Activated T-helper 17 cell treated with anti-CD3 and anti-CD28 coated beads, Interleukin-2, amount 50 U/mL, for 72 hours (primary cell): Measurements from ENCODE around the gene RRP8. TPM values are rescaled to one million over a fixed set of nuclear protein-coding genes. Genes with fewer than 3 reads are reported as not detected.
A peak's percentile ranks its signal among the peaks of the same experiment; 100 is the strongest.

Experiments used
- ATAC-seq: fragments of 150-1000 bp; cut with Tn5 transposase; replicated peaks from 2 replicates; pipeline ENCODE4 v1.10.0; 2021; ENCODE audit warnings: mild to moderate bottlenecking, moderate library complexity
- H3K27ac Mint-ChIP-seq: one replicate; pipeline ENCODE4 v1.8.0; 2022; ENCODE audit warnings: mixed read lengths
- H3K27me3 Mint-ChIP-seq: one replicate; pipeline ENCODE4 v1.8.0; 2022; ENCODE audit warnings: mixed read lengths
- H3K36me3 Mint-ChIP-seq: one replicate; pipeline ENCODE4 v1.8.0; 2022; ENCODE audit warnings: low read depth, mild to moderate bottlenecking, mixed read lengths
- H3K4me1 Mint-ChIP-seq: one replicate; pipeline ENCODE4 v1.8.0; 2022; ENCODE audit warnings: mixed read lengths
- H3K4me3 Mint-ChIP-seq: one replicate; pipeline ENCODE4 v1.8.0; 2022; ENCODE audit warnings: mild to moderate bottlenecking, mixed read lengths
- H3K9me3 Mint-ChIP-seq: one replicate; pipeline ENCODE4 v1.8.0; 2022; ENCODE audit warnings: mixed read lengths
- total RNA-seq, 2 donors: library from RNA; stranded (reverse); gene quantifications; one replicate each; pipeline ENCODE4 v1.2.3, GENCODE V29; 2022

RRP8 gene
- total RNA-seq, 2 donors from 2014 or later, result 27.2 to 31.9 TPM

DNA sequence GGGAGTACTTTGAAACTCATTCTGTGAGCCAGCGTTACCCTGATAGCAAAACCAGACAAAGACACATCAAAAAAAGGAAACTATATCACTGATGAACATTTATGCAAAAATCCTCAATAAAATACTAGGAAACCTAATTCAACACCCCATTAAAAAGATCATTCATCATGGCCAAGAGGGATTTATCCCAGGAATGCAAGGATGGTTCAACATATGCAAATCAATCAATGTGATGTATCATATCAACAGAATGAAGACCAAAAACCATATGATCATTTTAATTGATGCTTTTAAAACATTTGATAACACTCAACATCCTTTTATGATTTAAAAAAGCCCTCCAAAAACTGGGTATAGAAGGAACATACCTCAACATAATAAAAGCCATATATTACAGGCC lies 19.8 kb downstream of the RRP8 start:
- Mint-ChIP-seq H3K4me1 (peaks cover 4% of the 10 kb centered on the region), H3K36me3 (peaks cover 50% of the 10 kb centered on the region), H3K27me3 (no peaks in the 10 kb centered on the region), H3K4me3 (no peak overlapping the region), H3K27ac (no peak overlapping the region), H3K9me3 (peaks cover 18% of the 10 kb centered on the region)
- ATAC-seq, result no peak

DNA sequence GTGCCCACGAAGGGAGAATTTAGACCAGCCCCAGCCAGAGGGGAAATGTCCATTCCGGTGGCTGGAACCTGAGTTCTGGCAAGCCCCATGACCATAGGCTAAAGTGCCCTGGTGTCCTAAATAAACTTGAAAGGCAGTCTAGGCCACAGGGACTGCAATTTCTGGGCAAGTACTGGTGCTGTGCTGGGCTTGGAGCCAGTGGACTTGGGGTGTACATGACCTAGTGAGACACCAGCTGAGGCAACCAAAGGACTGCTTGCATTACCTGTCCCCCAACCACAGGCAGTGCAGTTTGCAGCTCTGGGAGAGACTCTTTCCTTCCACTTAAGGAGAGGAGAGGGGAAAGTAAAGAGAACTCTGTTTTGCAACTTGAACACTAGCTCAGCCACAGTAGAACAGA lies 23.7 kb downstream of the RRP8 start:
- Mint-ChIP-seq H3K27me3 (no peaks in the 10 kb centered on the region), H3K4me3 (no peak overlapping the region), H3K9me3 (peaks cover 15% of the 10 kb centered on the region), H3K36me3 (peaks cover 36% of the 10 kb centered on the region), H3K4me1 (peaks cover 5% of the 10 kb centered on the region), H3K27ac (no peak overlapping the region)
- ATAC-seq, result no peak

DNA sequence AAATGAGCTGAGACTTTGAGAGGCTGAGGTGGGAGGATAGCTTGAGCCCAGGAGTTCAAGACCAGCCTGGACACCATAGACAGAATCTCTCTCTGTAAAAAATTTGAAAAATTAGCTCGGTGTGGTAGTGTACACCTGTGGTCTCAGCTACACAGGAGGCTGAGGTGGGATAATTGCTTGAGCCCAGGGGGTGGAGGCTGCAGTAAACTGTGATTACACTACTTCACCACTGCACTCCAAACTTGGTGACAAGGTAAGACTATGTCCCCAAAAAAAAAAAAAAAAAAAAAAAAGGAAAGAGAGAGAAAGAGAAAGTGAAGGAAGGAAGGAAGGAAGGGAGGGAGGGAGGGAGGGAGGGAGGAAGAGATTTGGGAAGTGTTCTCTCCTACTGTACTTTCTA lies 25.3 kb downstream of the RRP8 start:
- peaks cover 4% of the 10 kb centered on the region for H3K9me3 Mint-ChIP-seq
- no peak for ATAC-seq
- peaks cover 20% of the 10 kb centered on the region for H3K36me3 Mint-ChIP-seq
- H3K27ac Mint-ChIP-seq, result no peak overlapping the region
- no peak overlapping the region for H3K4me3 Mint-ChIP-seq
- peaks cover 5% of the 10 kb centered on the region for H3K4me1 Mint-ChIP-seq
- no peaks in the 10 kb centered on the region for H3K27me3 Mint-ChIP-seq

DNA sequence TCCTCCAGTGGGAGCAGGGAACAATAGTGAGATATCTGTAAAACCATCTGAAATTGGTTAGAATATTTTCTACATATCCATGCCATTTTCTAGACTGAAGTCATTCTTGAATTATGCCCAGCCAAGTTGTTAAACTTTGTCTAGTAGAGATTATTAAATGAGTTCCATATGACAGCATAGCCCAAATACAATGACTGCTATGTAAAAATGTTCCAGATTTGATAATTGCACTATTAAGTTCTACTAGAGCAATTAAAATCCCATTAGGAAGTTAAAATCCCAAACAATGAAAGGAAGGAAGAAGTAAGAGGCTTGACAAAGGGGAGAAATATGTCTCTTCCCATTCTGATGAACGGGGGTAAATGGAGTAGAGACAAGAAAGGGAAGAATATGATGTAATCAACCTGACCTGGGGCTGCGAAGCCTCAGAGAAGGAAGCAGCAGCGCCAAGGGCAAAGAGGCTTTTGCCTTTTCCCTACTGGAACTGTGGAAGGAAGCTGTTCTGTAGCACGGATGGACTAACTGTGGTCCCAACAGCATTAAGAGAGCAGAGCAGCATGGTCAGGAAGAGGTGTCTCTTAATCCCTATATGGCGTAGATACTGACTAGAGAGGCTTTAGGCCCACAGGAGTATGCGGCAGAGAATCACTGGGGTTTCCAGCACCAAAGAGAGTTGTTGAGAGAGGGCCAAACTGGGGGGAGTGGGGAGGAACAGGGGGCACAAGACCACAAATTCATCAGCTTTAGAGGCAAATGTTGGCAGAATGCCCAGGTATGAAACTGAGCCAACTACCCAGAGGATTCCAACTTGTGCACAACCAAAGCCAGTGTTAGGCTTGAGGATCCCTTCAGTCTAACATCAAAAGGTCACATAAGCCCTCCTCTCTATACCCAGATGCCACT lies 26.7 kb downstream of the RRP8 start:
- peaks cover 5% of the 10 kb centered on the region for H3K4me1 Mint-ChIP-seq
- H3K9me3 Mint-ChIP-seq, result no peaks in the 10 kb centered on the region
- peaks cover 7% of the 10 kb centered on the region for H3K36me3 Mint-ChIP-seq
- H3K27me3 Mint-ChIP-seq, result no peaks in the 10 kb centered on the region
- no peak overlapping the region for H3K27ac Mint-ChIP-seq
- H3K4me3 Mint-ChIP-seq, result no peak overlapping the region
- ATAC-seq, result no peak

DNA sequence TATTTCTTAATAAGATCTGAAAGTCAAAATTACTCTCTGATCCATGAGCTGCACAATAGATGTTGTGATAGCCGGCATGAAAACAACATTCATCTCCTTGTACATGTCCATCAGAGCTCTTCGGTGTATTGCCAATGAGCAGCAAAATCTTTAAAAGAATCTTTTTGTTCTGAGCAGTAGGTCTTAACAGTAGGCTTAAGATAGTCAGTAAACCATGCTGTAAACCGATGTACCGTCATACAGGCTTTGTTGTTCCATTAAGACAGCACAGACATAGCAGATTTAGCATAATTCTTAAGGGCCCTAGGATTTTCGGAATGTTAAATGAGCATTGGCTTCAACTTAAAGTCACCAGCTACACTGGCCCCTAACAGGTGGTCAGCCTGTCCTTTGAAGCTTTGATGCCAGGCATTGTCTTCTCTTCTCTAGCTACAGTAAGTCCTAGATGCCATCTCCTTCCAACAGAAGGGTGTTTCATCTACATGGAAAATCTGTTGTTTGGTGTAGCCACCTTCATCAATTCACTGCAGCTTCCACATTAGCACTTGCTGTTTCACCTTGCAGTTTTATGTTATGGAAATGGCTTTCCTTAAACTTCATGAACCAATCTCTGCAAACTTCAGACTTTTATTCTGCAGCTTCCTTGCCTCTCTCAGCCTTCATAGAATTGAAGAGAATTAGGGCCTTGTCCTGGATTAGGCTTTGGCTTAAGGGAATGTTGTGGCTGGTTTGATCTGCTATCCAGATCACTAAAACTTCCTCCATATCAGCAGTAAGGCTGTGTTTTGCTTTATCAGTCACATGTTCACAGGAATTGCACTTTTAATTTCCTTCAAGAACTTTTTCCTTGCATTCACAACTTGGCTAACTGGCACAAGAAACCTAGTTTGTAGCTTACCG lies 28.4 kb downstream of the RRP8 start:
- no peaks in the 10 kb centered on the region for H3K27me3 Mint-ChIP-seq
- peak overlapping the region; percentile 71 for H3K27ac Mint-ChIP-seq
- no peak overlapping the region for H3K4me3 Mint-ChIP-seq
- no peaks in the 10 kb centered on the region for H3K36me3 Mint-ChIP-seq
- ATAC-seq, result no peak
- H3K9me3 Mint-ChIP-seq, result no peaks in the 10 kb centered on the region
- peaks cover 5% of the 10 kb centered on the region for H3K4me1 Mint-ChIP-seq

DNA sequence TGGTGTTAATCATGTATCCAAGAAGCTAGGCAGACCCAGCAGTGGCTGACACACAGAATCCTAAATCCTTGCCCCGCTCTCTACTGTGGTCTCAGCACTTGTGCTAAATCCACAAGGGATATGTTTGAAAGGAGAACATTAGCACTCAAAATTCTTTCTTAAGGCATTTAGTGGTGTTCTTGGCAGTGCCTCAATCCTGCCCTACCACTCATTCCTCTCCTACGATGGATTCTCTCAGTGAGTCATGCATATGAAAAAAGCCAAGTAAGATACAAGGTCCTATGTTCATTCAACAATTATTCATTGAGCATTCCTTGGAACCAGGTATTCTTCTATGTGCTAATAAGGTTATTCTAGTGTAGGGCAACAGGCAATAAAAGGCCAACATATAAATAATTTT lies 31.2 kb downstream of the RRP8 start:
- Mint-ChIP-seq H3K36me3 (no peaks in the 10 kb centered on the region), H3K9me3 (no peaks in the 10 kb centered on the region), H3K27me3 (no peaks in the 10 kb centered on the region), H3K27ac (no peak overlapping the region), H3K4me3 (no peak overlapping the region), H3K4me1 (peaks cover 9% of the 10 kb centered on the region)
- ATAC-seq, result no peak

DNA sequence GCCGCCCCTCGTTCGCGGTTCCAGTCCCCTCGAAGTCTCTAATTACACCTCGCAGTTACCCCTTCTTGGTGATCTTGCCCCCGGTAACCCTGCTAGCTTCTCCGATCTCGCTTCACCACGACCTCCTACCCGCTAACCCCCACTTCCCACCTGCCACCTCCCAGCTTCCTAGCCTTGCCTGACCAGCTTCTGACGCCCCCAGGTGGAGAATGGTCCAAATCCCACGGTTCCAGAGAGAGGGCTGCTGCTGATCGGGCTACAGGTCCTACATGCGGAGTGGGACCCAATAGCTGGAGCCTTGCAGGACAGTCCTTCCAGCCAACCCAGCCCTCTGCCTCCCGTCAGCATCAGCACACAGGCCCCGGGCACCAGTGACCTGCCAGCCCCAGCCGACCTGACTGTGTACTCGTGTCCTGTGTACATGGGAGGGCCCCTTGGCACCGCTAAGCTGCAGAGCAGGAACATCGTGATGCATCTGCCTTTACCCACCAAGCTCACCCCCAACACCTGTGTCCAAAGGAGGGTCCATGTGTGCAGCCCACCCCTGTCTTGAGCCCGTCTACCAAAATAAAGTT lies 31.9 kb downstream of the RRP8 start:
- no peak overlapping the region for H3K4me3 Mint-ChIP-seq

DNA sequence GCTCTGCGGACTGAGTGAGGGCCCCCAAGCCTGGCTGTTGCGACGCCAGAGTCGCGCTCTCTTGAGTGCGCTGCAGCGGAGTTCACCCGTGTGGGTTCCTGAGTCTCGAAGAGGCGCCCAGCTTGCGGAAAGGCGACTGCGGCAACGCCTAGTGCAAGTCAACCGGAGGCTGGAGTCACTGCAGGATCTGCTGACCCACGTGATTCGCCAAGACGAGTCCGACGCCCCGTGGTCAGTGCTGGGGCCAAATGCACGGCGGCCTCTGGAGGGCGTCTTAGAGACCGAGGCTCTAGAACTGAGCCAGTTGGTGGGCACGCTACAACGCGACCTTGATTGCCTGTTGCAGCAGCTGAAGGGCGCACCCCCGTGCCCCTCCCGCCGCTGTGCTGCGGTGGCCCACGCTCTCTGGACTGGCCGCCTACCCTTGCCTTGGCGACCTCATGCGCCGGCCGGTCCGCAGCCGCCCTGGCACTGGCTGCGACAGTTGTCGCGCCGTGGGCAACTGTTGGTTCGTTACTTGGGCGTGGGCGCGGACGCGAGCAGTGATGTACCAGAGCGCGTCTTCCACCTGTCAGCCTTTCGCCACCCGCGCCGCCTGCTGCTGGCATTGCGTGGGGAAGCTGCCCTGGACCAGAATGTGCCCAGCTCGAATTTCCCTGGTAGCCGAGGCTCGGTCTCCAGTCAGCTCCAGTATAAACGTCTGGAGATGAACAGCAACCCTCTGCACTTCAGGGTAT lies 32.6 kb downstream of the RRP8 start:
- H3K4me1 Mint-ChIP-seq, result peaks cover 9% of the 10 kb centered on the region
- no peak overlapping the region for H3K27ac Mint-ChIP-seq
- no peak for ATAC-seq
- H3K36me3 Mint-ChIP-seq, result no peaks in the 10 kb centered on the region
- H3K4me3 Mint-ChIP-seq, result no peak overlapping the region
- no peaks in the 10 kb centered on the region for H3K9me3 Mint-ChIP-seq
- no peaks in the 10 kb centered on the region for H3K27me3 Mint-ChIP-seq

More for the DNA sequence above, 31.9 kb downstream of the RRP8 start:
- Mint-ChIP-seq H3K4me1 (peaks cover 9% of the 10 kb centered on the region), H3K27me3 (no peaks in the 10 kb centered on the region), H3K9me3 (no peaks in the 10 kb centered on the region), H3K27ac (no peak overlapping the region), H3K36me3 (no peaks in the 10 kb centered on the region)
- no peak for ATAC-seq

DNA sequence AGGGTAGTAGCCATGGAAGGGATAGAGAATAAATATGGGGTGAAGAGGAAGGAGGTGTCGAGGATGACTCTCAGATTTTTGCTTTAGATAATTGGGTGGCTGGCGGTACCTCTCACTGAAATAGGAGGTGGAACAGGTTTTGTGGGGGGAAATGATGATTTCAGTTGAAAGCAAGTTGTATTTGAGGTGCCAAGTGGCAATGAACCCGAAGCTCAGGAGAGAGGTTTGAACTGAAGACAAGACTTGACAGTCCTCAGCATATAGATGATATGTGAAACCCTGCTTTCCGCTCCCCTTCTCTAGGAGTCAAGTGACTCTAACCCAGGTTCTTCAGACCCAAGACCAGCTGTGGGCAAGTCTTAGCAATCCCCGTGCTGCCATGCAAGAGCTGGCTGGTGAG lies 33.7 kb downstream of the RRP8 start:
- no peaks in the 10 kb centered on the region for H3K9me3 Mint-ChIP-seq
- H3K4me1 Mint-ChIP-seq, result peaks cover 4% of the 10 kb centered on the region
- H3K27ac Mint-ChIP-seq, result no peak overlapping the region
- no peak for ATAC-seq
- H3K36me3 Mint-ChIP-seq, result no peaks in the 10 kb centered on the region
- H3K27me3 Mint-ChIP-seq, result no peaks in the 10 kb centered on the region
- H3K4me3 Mint-ChIP-seq, result no peak overlapping the region

DNA sequence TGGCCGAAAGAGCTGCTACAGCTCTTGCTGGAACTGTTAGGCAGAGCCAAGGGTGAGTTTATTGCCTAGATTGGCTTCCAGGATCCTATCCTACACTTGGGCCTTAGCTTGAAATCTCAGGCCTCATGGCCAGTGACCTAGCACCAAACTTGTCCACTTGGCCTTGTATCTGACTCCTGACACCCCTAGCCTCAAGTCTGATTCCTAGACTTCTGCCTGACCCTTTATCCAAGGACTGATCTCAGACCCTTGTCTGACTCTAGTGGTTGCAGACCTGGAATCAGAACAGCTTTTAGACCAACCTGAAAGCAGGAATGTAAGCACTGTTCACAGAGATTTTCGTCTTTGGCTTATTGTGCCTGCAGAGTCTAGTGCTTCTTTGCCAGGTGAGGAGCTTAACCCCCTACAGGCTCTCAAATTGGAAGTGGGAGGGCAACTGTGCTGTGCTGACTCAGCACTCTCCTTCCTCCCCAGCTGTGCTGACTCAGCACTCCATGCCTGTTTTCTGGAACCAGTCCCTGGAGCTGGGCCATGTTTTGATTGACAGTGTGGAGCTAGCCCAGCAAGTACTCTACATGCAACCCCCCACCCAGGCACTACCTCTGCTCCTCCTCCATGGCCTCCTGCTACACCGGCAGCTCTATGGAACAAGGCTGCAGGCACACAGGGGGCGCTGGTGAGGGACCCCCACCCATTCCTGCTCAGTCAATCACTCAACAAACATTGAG lies 35.1 kb downstream of the RRP8 start:
- no peaks in the 10 kb centered on the region for H3K9me3 Mint-ChIP-seq

DNA sequence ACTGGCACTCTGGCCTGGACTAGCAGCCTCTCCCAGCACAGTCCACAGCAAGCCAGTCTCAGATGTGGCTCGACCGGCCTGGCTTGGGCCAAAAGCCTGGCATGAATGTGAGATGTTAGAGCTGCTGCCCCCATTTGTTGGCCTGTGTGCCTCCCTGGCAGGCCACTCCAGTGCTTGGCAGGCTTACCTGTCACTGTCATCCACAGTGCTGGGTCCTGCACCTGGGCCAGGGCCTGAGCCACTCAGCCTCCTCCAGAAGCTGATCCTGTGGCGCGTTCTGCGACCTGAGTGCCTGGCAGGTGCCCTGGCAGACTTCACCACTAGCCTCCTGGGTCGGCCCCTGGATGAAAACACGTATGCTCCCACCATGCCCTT lies 36.1 kb downstream of the RRP8 start:
- Mint-ChIP-seq H3K9me3 (no peaks in the 10 kb centered on the region), H3K27me3 (no peaks in the 10 kb centered on the region), H3K4me3 (no peak overlapping the region), H3K36me3 (no peaks in the 10 kb centered on the region), H3K4me1 (peaks cover 4% of the 10 kb centered on the region), H3K27ac (no peak overlapping the region)
- no peak for ATAC-seq

More for the DNA sequence above, 35.1 kb downstream of the RRP8 start:
- Mint-ChIP-seq H3K4me1 (peaks cover 4% of the 10 kb centered on the region), H3K27me3 (no peaks in the 10 kb centered on the region), H3K4me3 (no peak overlapping the region), H3K36me3 (no peaks in the 10 kb centered on the region), H3K27ac (no peak overlapping the region)
- no peak for ATAC-seq

DNA sequence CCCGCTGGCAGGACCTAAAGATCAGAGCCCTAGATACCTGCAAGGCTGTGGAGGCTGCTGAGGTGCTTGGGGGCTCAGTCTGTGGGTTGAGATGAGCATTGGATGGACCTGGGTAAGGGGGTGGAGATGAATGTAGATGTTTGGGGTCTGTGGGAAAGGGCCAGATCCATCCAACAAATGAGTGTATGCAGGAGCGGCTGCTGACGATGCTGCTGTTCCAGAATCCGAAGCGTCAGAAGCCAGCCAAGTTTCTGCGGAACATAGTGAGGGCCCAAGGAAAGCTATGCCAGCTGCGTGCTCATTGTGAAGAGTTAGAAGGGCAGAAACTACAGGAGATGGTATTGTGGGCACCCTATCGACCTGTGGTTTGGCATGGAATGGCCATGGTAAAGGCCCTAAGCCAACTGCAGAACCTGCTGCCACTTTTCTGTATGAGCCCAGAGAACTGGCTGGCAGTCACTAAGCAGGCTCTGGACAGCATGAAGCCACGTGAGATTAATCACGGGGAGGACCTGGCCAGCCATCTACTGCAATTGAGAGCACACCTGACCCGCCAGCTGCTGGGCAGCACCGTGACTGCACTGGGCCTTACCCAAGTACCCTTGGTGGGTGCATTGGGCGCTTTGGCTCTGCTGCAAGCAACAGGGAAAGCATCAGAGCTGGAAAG lies 36.6 kb downstream of the RRP8 start:
- no peaks in the 10 kb centered on the region for H3K27me3 Mint-ChIP-seq
- ATAC-seq, result no peak

DNA sequence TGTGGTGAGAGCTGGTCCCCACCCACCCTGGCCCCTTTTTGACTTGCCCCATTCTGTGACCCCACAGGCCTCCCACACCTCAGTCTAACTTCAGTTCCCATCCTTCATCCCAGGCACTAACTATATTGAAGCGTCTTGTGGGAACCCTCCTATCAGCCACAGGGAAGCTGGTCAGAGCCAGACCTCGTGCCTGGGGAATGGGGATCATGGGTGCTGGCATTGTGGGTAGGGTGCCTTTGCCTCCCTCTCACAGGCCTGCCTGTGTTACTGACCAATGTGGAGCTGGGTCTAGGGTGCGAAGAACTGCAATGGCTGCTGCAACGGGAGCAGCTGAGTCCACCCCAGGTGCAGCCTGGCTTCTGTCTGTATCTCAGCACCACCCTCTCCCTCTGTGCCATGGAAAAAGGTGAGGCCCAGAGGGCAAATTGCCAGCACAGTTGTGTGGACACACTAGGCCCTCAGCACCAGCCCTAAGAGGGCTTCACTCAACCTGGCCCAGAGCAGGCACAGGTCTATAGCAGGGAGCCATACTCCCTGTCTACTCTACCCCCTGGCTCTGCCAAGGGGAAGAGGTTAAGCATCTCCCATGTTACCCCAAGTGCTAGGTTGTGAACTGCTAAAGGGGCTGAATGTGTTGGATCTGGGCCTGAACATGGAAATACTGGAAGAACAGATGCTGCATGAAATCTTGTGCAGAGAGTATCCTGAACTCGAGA lies 37.3 kb downstream of the RRP8 start:
- H3K27me3 Mint-ChIP-seq, result no peaks in the 10 kb centered on the region
- peaks cover 4% of the 10 kb centered on the region for H3K4me1 Mint-ChIP-seq
- no peaks in the 10 kb centered on the region for H3K36me3 Mint-ChIP-seq
- no peak for ATAC-seq
- no peak overlapping the region for H3K27ac Mint-ChIP-seq
- no peak overlapping the region for H3K4me3 Mint-ChIP-seq
- no peaks in the 10 kb centered on the region for H3K9me3 Mint-ChIP-seq

More for the DNA sequence above, 36.6 kb downstream of the RRP8 start:
- Mint-ChIP-seq H3K27ac (no peak overlapping the region), H3K36me3 (no peaks in the 10 kb centered on the region), H3K4me1 (peaks cover 4% of the 10 kb centered on the region), H3K4me3 (no peak overlapping the region), H3K9me3 (no peaks in the 10 kb centered on the region)
